Activated T-helper 9 cell treated with anti-CD3 and anti-CD28 coated beads, Interleukin-2, amount 50 U/mL, for 16 hours (primary cell): ENCODE data around the gene CMTM6.
A peak's percentile ranks its signal among the peaks of the same experiment; 100 is the strongest.
"Not testable (repeated sequence)": the region's sequence is repeated elsewhere in the genome, so short reads cannot be mapped to it uniquely, and the experiment has no call there.

ENCODE experiments used
- DNase-seq: peaks from one replicate; pipeline ENCODE4 v3.0.0-alpha.2; 2020; ENCODE audit warnings: low read depth

The CMTM6 gene

GRCh38 chr3:32466808-32467207 lies 35.8 kb downstream of the CMTM6 start:
- not testable (repeated sequence) for DNase-seq

GRCh38 chr3:32464726-32465125 lies 37.9 kb downstream of the CMTM6 start:
- DNase-seq, result not testable (repeated sequence)

GRCh38 chr3:32463415-32463814 lies 39.2 kb downstream of the CMTM6 start:
- DNase-seq, result not testable (repeated sequence)

- DNase-seq, result not testable (repeated sequence)
These were observed 40.3 kb downstream of the CMTM6 start for GRCh38 chr3:32462191-32462986.

GRCh38 chr3:32460817-32461496 lies 41.7 kb downstream of the CMTM6 start:
- not testable (repeated sequence) for DNase-seq

- peak; percentile 46 for DNase-seq
These were observed 42.5 kb downstream of the CMTM6 start for GRCh38 chr3:32460031-32460749.

GRCh38 chr3:32459450-32459849 lies 43.2 kb downstream of the CMTM6 start:
- DNase-seq, result no peak

- peak; percentile 39 for DNase-seq
These were observed 44.6 kb downstream of the CMTM6 start for GRCh38 chr3:32457971-32458471.

- no peak for DNase-seq
These were observed 46.1 kb downstream of the CMTM6 start for GRCh38 chr3:32456429-32457130.

- no peak for DNase-seq
These were observed 46.8 kb downstream of the CMTM6 start for GRCh38 chr3:32455609-32456428.

GRCh38 chr3:32454731-32455608 lies 47.7 kb downstream of the CMTM6 start:
- no peak for DNase-seq

GRCh38 chr3:32454111-32454510 lies 48.5 kb downstream of the CMTM6 start:
- no peak for DNase-seq

- DNase-seq, result no peak
These were observed 49.3 kb downstream of the CMTM6 start for GRCh38 chr3:32453346-32453745.

GRCh38 chr3:32452009-32452408 lies 50.6 kb downstream of the CMTM6 start:
- DNase-seq, result no peak

- DNase-seq, result no peak
These were observed 51.5 kb downstream of the CMTM6 start for GRCh38 chr3:32450992-32451659.

GRCh38 chr3:32450426-32450825 lies 52.2 kb downstream of the CMTM6 start:
- DNase-seq, result no peak

- DNase-seq, result no peak
These were observed 53.0 kb downstream of the CMTM6 start for GRCh38 chr3:32449691-32450090.

- no peak for DNase-seq
These were observed 53.8 kb downstream of the CMTM6 start for GRCh38 chr3:32448686-32449474.
